SK-N-SH (cell line): Measurements from ENCODE around the gene CD200R1. TPM values are rescaled to one million over a fixed set of nuclear protein-coding genes. Genes with fewer than 3 reads are reported as not detected.

Source experiments
- CTCF ChIA-PET: fragments of 300-600, 350-600 bp; formaldehyde crosslinking; extraction: SDS; loops from one replicate; lab custom pipeline; 2021; lab: Yijun Ruan, JAX
- POLR2A ChIA-PET: fragments of 350-600 bp; sonication (Branson Sonifier 250); formaldehyde crosslinking; extraction: SDS; loops from one replicate; lab custom pipeline; 2020; ENCODE audit warnings: antibody characterized with exemption, inconsistent platforms; lab: Yijun Ruan, JAX
- DNase-seq: peaks from one replicate; pipeline ENCODE4 v3.0.0; 2012
- H2AFZ ChIP-seq: fragments of 200-600 bp; sonication (generic); 2 replicates; pipeline ENCODE4 v1.8.1; 2016; ENCODE audit warnings: antibody characterized with exemption, mild to moderate bottlenecking, low read depth
- H3F3A ChIP-seq: fragments of 200-600 bp; sonication (generic); replicated peaks from 2 replicates; pipeline ENCODE3; 2016; ENCODE audit warnings: antibody characterized with exemption, mild to moderate bottlenecking; ENCODE audit not compliant: insufficient read depth
- H3K27ac ChIP-seq, 2 experiments: fragments of 200-500 bp in 1 of 2; fragments of 200-600 bp in 1 of 2; sonication (Bioruptor generic) in 1 of 2; sonication (generic), shearing (Covaris generic) in 1 of 2; 2 replicates each; pipeline versions ENCODE4 v1.5.1 to v1.6.1; 2014 to 2016; ENCODE audit warnings: low read depth in 2 of 2, inconsistent platforms in 1 of 2, low read length in 1 of 2, mild to moderate bottlenecking in 1 of 2, mixed read lengths in 1 of 2
- H3K27me3 ChIP-seq: fragments of 200-600 bp; sonication (generic), shearing (Covaris generic); 2 replicates; pipeline ENCODE4 v1.6.1; 2016; ENCODE audit warnings: mixed run types; ENCODE audit not compliant: insufficient read depth
- H3K36me3 ChIP-seq, 2 experiments: fragments of 200-500 bp in 1 of 2; fragments of 200-600 bp in 1 of 2; sonication (Bioruptor generic) in 1 of 2; sonication (generic) in 1 of 2; replicated peaks in 1 of 2; 2 replicates each; pipeline versions ENCODE3 to v1.5.1; 2014 to 2016; ENCODE audit warnings: low read length in 1 of 2, mild to moderate bottlenecking in 1 of 2; ENCODE audit not compliant: insufficient read depth in 2 of 2, control insufficient read depth in 1 of 2
- H3K4me1 ChIP-seq, 2 experiments: fragments of 200-500 bp in 1 of 2; fragments of 200-600 bp in 1 of 2; sonication (Bioruptor generic) in 1 of 2; sonication (generic), shearing (Covaris generic) in 1 of 2; 2 replicates each; pipeline versions ENCODE4 v1.5.1 to v1.6.1; 2014 to 2016; ENCODE audit warnings: low read depth in 1 of 2, low read length in 1 of 2, mixed run types in 1 of 2; ENCODE audit not compliant: insufficient read depth in 2 of 2, control insufficient read depth in 1 of 2
- H3K4me2 ChIP-seq: fragments of 200-600 bp; sonication (generic), shearing (Covaris generic); 2 replicates; pipeline ENCODE4 v1.6.1; 2017; ENCODE audit warnings: mixed run types
- H3K4me3 ChIP-seq, 2 experiments: fragments of 200-500 bp in 1 of 2; fragments of 200-600 bp in 1 of 2; sonication (Bioruptor generic) in 1 of 2; sonication (generic), shearing (Covaris generic) in 1 of 2; 2 replicates each; pipeline versions ENCODE4 v1.5.1 to v1.8.1; 2014 to 2016; ENCODE audit warnings: low read depth in 2 of 2, inconsistent platforms in 1 of 2, low read length in 1 of 2, mild to moderate bottlenecking in 1 of 2, mixed read lengths in 1 of 2, moderate library complexity in 1 of 2
- H3K79me2 ChIP-seq: fragments of 200-600 bp; sonication (generic); 2 replicates; pipeline ENCODE4 v1.8.1; 2017; ENCODE audit warnings: mild to moderate bottlenecking; ENCODE audit not compliant: insufficient read depth
- H3K9ac ChIP-seq: fragments of 200-600 bp; sonication (generic); 2 replicates; pipeline ENCODE4 v1.6.1; 2017; ENCODE audit warnings: mixed run types
- H3K9me2 ChIP-seq: fragments of 200-600 bp; sonication (generic); 2 replicates; pipeline ENCODE4 v1.6.1; 2017; ENCODE audit warnings: mixed run types
- H3K9me3 ChIP-seq: fragments of 200-600 bp; sonication (generic); 2 replicates; pipeline ENCODE4 v1.6.1; 2017; ENCODE audit warnings: mixed run types, mild to moderate bottlenecking, moderate library complexity
- H4K20me1 ChIP-seq: fragments of 200-600 bp; sonication (generic); 2 replicates; pipeline ENCODE4 v1.6.1; 2017; ENCODE audit warnings: mild to moderate bottlenecking, mixed run types; ENCODE audit not compliant: insufficient read depth
- CTCF ChIP-seq: fragments of 200-600 bp; sonication (generic); IDR thresholded peaks from 2 replicates; pipeline ENCODE4 v1.6.1; 2017; ENCODE audit warnings: antibody characterized with exemption, mild to moderate bottlenecking, moderate library complexity
- REST ChIP-seq: IDR thresholded peaks from 2 replicates; pipeline ENCODE4 v1.6.1; 2012; ENCODE audit warnings: mild to moderate bottlenecking, low read depth, low read length, moderate library complexity
- SIN3A ChIP-seq: IDR thresholded peaks from 2 replicates; pipeline ENCODE4 v1.6.1; 2012; ENCODE audit warnings: low read depth, mild to moderate bottlenecking, low read length, moderate library complexity, borderline replicate concordance
- TAF1 ChIP-seq: IDR thresholded peaks from 2 replicates; pipeline ENCODE4 v1.6.1; 2012; ENCODE audit warnings: low read depth, mild to moderate bottlenecking, low read length, moderate library complexity, borderline replicate concordance
- TCF12 ChIP-seq: IDR thresholded peaks from 2 replicates; pipeline ENCODE4 v1.4.0; 2012
- YY1 ChIP-seq: IDR thresholded peaks from 2 replicates; pipeline ENCODE4 v1.4.0; 2012; ENCODE audit warnings: low read depth, mild to moderate bottlenecking
- ZBTB33 ChIP-seq: IDR thresholded peaks from 2 replicates; pipeline ENCODE4 v1.4.0; 2012; ENCODE audit warnings: low read depth, borderline replicate concordance
- WGBS: methylation state at CpG from one replicate; pipeline ENCODE4 v1.1.6; 2017; ENCODE audit warnings: low lambda C conversion rate; 5-methylcytosine and 5-hydroxymethylcytosine counted together
- polyA plus RNA-seq, 3 experiments: library from polyadenylated mRNA; depleted of rRNA; stranded (reverse); fragments of >200 nt; gene quantifications; 2 replicates each; pipeline ENCODE4 v1.2.3, GENCODE V29; 2012

Gene CD200R1
- polyA plus RNA-seq, 1 of the 3 experiments (the other 2 are of a cell fraction) = 0.02 TPM

GRCh38 chr3:112966633-112967032 lies 8.3 kb downstream of the CD200R1 start (continued):
- TF ChIP-seq REST = no peak
- TF ChIP-seq CTCF = no peak
- no peak for TF ChIP-seq TAF1
- TF ChIP-seq YY1 = no peak
- TF ChIP-seq TCF12 = no peak

- Histone ChIP-seq H3K9me3 (no peaks in the 10 kb centered on the region; the same call in 1 of the 2 replicates), H3F3A (no peaks in the 10 kb centered on the region)
- no peak for DNase-seq
- no peak for TF ChIP-seq ZBTB33
- no peak for TF ChIP-seq SIN3A
- TF ChIP-seq, all 33 proteins: peak for 0
- no peaks in the 10 kb centered on the region for H3K9me2 ChIP-seq
- H3K27me3 ChIP-seq = no peaks in the 10 kb centered on the region; the same call in 1 of the 2 replicates
- WGBS = 74% methylated on average over 6 of the region's 6 CpGs
- H3K4me3 ChIP-seq = no peak overlapping the region
- H3K36me3 ChIP-seq = no peaks in the 10 kb centered on the region
- no peaks in the 10 kb centered on the region for H4K20me1 ChIP-seq
- CTCF ChIA-PET = interaction anchor here (1.2 to 4.2 kb wide), 3 partner anchors 14 to 323 kb away, joined by 3 to 28 read pairs (median 4); no protein-coding TSS in a partner anchor
- no peaks in the 10 kb centered on the region for H3K4me1 ChIP-seq
- no peak overlapping the region for H3K4me2 ChIP-seq
- no peak overlapping the region for H2AFZ ChIP-seq
- H3K9ac ChIP-seq = no peak overlapping the region
- no peaks in the 10 kb centered on the region for H3K79me2 ChIP-seq
- POLR2A ChIA-PET = no interaction called here
- no peak overlapping the region for H3K27ac ChIP-seq
Observed at GRCh38 chr3:112965656-112966055, 9.2 kb downstream of the CD200R1 start.
